Ammon's horn (tissue), 1 donor: ENCODE results near the gene KRTCAP2.
A peak's percentile ranks its signal among the peaks of the same experiment; 100 is the strongest.
"Not testable (repeated sequence)": the region's sequence is repeated elsewhere in the genome, so short reads cannot be mapped to it uniquely, and the experiment has no call there.

Experiments used
- DNase-seq: peaks from one replicate; pipeline ENCODE4 v3.0.0-alpha.2; 2016; ENCODE audit warnings: low spot score

KRTCAP2 gene

GRCh38 chr1:155199792-155200191 lies 26.7 kb upstream of the KRTCAP2 start:
- no peak for DNase-seq

DNA sequence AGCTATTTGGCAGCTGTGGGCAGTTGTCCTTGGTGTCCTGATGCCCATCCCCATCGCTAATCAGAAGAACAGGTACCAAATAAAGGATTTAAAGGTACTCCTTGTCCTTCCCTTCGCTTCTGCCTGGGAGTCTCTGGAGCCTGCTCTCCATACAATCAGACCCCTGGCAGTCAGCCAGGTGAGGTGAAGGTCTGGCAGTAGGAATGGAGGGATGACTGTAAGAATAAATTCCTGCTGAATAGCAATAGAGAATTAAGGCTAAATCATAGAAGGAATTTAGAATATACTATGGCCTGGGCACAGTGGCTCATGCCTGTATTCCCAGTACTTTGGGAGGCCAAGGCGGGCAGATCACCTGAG lies 25.4 kb upstream of the KRTCAP2 start:
- no peak for DNase-seq

DNA sequence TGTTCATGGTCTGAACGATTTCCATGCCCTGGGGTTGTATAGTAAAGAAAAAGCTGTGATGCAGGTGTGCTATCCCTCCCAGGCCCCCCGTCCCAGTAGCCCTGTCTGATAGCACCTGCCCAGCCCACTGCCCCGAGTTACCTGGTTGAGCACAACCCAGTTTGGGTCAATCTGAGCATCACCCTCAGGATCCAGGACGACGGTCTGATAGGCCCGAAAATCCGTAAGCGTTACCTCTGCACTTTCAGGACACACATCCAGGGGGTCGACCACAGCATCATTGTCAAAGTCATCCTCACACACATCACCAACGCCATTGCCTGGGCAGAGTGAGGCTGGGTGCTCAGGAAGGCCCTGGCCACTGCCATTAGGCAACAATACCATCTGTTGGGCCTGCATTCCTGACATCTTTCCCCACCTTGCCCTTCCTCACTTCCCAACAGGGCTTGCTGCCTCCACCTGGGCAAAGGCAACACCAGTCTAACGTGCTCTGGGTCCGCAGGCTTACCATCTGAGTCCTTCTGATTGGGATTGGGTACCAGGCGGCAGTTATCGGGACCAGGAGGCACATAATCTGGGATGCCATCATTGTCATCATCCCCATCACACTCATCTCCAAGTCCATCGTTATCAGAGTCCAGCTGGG lies 24.9 kb upstream of the KRTCAP2 start:
- no peak for DNase-seq

DNA sequence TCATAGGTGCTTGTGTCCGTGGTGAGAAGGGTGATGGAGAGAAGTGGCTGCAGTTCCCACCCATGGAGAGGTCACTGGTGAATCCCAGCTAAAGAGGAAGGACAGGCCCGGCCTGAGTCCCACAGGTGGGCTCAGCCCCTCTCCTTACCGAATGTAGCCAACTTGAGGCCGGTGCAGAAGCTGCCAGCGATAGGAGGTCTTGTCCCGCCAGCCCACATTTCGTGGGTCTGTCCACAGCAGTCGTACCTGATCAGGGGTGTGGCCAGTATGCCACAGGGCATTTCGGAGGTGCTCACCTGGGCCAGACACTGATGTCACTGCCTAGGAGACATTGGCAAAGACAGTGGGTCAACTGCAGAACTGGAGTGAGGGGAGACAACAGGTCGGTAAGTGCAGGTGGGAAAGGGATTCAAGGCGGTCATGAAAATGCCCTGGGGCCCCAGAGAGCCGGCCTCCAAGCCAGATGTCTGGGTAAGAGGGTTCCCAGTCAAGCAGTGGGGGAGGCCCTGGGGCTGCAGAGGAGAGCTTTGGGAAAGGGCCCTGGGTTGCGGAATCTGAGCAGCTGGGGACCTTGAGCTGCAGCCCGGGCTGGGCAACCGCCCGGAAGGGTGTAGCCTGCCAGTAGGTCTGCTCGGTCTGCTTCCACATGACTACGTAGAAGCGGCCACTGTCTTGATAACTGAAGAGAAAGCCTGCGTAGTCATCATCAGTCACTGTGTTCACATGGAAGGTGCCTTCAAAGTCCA lies 24.0 kb upstream of the KRTCAP2 start:
- DNase-seq: no peak

- DNase-seq: peak; percentile 79
Observed at GRCh38 chr1:155196103-155196892, 23.2 kb upstream of the KRTCAP2 start.

DNA sequence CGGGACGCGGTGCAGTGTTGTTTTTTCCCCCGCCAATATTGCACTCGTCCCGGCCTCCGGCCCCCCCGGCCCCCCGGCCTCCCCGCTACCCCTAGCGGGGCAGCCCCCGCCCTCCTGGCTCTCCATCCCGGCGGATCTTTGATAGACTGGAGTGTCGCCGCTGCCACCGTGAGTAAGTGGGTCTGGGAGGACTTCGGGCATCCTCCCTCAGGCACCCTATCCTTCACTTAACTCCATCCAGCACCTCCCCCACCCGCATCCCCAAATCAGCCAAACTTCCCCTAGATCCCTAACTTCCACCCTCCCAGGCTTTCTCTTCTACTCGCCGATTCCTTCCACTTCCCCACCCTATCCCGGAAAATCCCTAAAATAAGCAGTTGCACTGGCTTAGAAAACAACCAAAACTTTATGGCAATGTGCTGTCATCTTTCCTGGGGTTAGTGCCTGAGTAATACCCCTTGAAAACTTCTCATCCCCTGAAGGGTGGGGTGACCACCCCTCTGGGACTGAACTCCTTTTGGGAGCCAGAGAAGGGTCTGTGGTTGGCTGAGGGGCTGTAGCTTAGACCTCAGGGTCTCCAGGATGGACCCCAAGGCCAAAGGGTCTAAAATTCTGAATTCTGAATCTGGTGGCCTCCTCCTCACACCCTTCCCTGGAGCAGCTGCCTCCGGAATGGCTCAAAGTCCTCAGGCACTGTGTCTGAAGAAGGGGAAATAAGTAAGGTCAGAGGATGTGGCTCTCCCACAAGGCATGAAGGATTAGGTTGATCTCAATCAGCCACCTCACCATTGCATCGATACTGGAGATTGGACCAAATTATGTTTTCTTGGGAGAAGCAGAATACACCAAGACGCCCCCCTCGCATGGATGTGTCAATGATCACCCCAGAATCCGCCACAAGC lies 22.3 kb upstream of the KRTCAP2 start:
- DNase-seq: no peak

DNA sequence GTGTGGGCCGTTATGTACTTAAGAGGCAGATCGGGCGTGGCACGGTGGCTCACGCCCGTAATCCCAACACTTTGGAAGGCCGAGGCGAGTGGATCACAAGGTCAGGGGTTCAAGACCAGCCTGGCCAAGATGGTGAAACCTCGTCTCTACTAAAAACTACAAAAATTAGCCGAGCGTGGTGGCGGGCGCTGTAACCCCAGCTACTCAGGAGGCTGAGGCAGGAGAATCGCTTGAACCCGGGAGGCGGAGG lies 20.8 kb upstream of the KRTCAP2 start:
- DNase-seq: not testable (repeated sequence)

DNA sequence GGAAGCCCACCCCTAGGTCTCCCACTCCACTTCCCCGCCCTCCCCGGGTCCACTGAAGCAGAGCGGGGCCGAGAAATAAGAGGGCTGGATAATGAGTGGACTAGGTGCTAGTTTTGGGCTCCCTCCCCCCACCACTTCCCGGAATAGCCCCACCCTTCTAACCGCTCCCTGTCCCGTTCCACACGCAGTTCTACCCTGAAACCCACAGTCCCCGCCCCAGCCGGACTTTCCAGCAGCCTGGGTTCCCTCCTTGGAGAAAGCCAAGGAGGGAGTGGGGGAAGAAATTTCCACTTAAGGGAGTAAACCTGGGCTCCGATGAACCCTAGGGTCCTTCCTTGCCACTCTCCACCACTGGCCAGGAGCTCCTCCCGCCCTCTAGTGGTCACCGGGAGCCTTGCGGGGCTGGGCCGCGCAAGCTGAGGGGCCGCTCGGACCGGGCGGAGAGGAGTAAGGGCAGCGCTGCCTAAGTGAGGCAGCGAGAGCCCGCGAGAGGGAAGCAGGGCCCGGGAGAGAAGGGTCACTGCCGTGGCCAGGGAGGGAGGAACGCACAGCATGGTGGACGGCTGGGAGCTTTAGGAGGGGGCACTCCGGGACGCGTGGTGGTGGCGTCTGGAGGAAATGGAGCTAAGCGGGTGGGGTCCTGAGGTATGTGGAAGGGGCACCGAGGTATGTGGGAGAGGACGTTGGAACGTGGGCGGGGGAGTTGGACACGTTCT lies 20.3 kb upstream of the KRTCAP2 start:
- DNase-seq: peak; percentile 80

- no peak for DNase-seq
Observed at GRCh38 chr1:155192346-155193274, 19.5 kb upstream of the KRTCAP2 start.

GRCh38 chr1:155191904-155192303 lies 18.8 kb upstream of the KRTCAP2 start:
- DNase-seq: no peak

DNA sequence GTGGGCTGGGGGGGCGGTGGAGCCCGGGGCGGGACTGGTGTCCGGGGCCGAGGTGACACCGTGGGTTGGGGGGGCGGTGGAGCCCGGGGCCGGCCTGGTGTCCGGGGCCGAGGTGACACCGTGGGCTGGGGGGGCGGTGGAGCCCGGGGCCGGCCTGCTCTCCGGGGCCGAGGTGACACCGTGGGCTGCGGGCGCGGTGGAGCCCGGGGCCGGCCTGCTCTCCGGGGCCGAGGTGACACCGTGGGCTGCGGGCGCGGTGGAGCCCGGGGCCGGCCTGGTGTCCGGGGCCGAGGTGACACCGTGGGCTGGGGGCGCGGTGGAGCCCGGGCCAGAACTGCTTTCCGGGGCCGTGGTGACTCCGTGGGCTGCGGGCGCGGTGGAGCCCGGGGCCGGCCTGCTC lies 16.8 kb upstream of the KRTCAP2 start:
- DNase-seq: not testable (repeated sequence)

DNA sequence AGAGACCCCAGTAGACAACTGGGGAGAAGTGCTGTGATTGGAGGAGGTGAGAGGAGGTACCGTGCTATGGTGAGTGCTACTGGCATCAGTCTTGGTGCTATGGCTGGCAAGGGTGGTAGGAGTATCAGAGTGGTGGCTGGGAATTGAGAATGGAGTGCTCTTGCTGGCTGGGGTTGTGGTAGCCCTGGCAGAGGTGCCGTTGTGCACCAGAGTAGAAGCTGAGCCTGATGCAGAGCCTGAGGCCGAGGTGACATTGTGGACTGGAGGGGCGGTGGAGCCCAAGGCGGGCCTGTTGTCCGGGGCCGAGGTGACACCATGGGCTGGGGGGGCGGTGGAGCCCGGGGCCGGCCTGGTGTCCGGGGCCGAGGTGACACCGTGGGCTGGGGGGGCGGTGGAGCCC lies 15.2 kb upstream of the KRTCAP2 start:
- no peak for DNase-seq

DNA sequence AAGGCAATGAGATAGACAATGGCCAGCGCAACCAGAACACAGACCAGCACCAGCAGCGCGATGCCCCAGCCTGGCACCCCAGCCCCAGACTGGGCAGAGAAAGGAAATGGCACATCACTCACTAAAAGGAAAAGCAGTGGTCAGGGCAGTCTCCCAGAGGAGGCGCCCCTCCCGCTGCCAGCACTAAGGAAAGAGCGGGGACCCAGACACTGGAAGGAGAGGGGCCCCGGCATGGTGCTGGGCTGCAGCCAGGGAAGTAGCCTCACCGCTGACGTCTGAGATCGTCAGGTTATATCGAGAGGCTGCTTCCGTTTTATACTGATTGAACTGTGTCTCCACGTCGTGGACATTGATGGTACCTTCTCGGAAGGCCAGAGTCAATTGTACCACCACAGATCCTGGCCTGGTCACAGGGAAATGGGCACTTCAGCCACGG lies 14.4 kb upstream of the KRTCAP2 start:
- DNase-seq: no peak

DNA sequence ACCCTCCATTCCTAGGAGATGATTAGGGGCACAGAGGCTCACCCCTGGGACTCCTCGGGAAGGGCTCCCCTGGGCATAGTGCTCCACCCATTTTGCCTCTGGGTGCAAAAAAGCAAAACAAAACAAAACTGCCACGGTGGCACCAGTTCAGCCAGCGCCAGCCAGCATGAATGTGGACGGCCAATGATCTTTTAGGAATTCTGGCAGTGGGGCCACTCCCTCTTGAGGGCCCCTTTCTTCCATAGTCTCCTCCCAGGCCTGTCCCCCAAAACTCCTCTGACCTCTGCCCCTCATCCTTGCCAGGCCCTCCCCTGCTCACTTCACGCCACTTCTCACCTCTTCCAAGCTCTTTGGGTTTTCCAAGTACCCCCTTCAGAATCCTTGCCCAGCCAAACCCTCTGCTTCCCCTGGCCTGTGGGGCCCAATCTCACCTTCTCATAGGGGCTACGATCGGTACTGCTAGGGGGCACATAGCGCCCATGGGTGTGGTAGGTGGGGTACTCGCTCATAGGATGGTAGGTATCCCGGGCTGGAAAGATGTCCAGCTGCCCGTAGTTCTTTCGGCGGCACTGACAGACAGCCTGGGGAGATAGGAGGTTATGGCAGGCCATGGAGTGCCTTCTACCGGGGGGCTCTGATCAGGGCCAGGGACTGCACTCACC lies 13.8 kb upstream of the KRTCAP2 start:
- no peak for DNase-seq

DNA sequence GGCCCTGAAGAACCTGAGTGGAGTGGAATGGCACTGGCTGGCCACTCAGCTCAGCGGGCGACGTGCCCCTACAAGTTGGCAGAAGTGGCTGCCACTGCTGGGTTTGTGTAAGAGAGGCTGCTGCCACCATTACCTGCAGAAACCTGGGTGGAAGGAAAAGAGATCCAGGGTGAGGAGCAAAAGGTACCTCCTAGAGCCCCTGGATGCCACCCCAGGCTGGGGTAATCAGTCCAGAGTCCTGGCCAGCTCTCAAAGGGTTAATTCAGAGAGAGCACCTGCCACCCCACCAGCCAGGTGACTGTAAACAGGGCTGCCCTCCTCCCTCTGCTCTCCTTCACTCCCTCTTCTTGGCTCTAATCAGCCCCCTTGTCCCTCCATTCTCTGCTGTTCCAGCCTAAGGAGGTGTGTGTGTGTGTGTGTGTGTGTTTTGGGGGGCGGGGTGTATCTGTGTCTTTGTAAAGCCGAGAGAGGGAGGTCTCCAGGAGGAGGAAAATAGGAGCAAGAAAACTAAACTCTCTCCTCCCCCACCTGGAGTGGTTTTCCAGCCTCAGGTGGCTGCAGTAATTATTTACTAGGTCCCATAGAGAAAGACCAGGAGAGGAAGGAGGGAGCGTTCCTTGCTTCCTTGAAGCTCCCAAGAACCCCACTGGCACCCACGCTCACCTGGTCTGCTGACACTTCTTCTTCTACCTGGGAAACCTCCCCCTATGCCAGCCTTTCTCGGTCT lies 13.1 kb upstream of the KRTCAP2 start:
- no peak for DNase-seq

- DNase-seq: no peak
Observed at GRCh38 chr1:155185783-155186066, 12.6 kb upstream of the KRTCAP2 start.

DNA sequence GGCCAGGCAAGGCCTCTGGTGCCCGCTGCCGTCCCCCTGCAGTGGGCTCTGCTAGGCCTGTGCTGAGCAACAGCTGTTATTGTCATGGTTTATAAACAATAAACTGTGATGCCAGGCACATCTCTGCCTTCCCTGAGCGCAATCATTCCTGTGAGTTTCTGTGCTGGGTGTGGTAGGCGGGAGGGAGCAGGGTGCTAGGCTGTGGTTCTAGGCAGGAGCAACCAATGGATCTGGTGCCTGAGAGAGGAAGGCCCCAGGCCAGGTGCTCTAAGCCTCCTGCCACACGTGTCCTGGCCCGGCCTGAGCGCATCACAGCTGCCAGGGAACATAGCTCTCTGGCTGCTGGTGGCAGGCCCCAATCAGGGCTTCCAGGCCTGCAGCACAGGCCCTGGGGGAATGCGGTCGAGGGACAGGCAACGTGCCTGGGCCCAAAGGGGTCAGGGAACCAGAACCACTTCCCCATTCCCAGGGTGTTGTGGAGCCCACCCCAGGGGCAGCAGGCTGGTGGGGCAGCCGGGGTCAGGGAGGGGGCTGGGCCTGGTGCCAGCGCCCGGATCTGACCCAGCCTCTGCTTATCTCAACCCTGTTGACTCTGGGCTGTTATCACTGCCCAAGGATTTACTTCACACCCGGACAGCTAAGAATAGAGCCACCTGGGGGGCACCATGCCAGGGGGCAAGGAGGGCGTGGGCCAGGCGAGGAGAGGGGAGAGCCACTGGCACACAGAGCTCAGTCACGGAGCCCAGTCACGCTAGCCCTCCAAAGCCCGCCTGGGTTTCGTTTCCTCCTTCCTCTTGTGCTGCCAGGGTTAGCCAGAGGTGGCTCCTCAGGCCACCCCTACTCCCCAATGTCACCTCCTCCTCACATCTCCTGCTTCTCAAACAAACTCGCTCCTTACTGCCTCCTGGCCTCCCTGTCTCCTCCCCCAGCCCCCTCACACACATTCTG lies 12.0 kb upstream of the KRTCAP2 start:
- no peak for DNase-seq

GRCh38 chr1:155184351-155184811 lies 11.3 kb upstream of the KRTCAP2 start:
- DNase-seq: no peak
